GM12873 (cell line): ENCODE results near the gene SLC25A2.

Experiments used
- TF ChIP-seq, protein P1 (sequence below): IDR thresholded peaks from 2 replicates; pipeline ENCODE4 v1.5.1; 2012; ENCODE audit warnings: low read depth, mild to moderate bottlenecking, moderate library complexity, low read length, control low read depth; ENCODE audit not compliant: insufficient read depth; ENCODE audit errors: missing control alignments

SLC25A2 gene

DNA sequence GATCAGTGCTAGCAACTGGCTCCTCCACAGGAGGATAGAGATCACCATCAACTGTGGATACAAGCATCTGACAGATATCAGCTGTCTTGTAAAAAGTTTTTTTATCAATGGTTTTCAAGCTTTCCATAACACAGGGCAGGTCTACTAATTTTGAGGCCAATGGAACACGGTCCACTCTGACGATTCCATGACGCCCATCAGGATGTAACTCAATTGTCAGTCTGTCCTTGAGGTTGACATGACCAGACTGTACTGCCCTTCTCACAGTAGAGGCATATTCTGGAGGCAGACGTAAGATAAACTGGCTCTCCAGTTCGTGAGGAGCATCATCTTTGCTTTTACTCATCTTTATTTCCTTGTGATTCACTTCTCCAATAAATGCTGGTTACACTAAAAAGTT is 15.8 kb upstream of the SLC25A2 start:
- TF ChIP-seq, protein P1, sequence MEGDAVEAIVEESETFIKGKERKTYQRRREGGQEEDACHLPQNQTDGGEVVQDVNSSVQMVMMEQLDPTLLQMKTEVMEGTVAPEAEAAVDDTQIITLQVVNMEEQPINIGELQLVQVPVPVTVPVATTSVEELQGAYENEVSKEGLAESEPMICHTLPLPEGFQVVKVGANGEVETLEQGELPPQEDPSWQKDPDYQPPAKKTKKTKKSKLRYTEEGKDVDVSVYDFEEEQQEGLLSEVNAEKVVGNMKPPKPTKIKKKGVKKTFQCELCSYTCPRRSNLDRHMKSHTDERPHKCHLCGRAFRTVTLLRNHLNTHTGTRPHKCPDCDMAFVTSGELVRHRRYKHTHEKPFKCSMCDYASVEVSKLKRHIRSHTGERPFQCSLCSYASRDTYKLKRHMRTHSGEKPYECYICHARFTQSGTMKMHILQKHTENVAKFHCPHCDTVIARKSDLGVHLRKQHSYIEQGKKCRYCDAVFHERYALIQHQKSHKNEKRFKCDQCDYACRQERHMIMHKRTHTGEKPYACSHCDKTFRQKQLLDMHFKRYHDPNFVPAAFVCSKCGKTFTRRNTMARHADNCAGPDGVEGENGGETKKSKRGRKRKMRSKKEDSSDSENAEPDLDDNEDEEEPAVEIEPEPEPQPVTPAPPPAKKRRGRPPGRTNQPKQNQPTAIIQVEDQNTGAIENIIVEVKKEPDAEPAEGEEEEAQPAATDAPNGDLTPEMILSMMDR, result no peak

DNA sequence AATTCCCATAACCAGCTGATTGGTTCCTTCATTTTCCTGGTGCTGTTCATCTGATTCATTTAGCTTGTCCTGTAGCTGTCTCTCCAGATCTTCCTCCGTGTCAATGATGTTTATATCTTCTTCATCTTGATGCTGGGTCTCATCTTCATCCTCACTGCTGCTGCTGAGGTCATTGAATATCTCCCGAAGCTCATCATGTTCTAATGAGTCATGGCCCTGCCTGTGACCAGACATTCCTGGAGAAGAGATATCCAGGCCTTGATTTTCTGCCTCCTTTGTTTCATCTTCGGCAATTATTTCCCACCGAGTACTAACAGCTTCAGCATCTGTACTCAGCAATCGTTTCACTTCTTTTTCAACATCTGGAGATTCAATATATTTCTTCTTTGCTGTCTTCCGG is 15.4 kb upstream of the SLC25A2 start:
- TF ChIP-seq, protein P1, result no peak

DNA sequence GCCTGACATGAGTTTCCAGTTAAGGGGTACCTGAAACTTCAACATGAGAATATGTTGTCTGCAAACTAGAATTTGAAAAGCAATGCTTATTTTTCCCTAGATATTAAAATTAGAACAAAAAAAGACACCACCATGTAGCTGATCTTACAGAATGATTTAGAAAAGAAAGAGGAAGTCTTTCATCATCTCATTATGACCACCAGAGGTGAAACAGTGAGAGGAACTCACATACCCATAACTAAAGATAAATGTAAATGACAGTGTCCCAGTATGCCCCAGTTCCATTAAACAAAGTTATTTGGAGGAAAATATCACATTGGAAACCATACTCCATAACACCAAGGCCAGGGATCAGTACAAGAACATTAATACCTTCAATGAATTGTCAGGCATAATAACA is 9.9 kb upstream of the SLC25A2 start:
- TF ChIP-seq, protein P1, result no peak

DNA sequence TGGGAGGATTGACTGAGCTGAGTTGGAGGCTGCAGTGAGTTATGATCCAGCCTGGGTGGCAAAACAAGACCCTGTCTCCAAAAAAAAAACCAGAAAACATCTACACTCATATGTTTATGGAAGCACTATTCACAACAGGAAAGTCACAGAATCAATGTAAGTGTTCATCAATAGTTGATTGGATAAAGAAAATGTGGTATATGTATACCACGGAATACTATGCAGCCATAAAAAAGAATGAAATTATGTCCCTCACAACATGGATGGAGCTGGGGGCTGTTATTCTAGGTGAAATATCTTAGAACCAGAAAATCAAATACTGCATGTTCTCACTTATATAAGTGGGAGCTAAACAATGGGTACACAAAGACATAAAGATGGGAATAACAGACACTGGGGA is 2.8 kb upstream of the SLC25A2 start:
- TF ChIP-seq, protein P1, result no peak

DNA sequence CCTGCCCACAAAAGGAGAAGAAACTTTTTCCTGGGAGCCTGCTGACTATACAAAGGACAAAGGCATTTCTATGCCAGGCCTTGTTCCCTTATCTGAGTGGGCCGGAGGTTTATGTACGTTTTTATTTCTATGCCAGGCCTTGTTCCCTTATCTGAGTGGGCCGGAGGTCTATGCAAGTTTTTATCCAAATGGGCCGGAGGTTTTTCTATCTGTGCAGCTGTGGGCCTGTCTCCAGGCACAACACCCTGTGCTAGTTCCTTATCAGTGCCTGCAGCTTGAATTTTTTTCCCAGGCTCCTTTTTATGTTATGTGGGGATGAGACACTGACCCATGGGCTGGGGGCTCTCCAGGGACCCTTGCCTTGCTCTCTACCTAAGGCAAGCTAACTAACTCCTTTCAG is 5.5 kb downstream of the SLC25A2 start:
- TF ChIP-seq, protein P1, result no peak

DNA sequence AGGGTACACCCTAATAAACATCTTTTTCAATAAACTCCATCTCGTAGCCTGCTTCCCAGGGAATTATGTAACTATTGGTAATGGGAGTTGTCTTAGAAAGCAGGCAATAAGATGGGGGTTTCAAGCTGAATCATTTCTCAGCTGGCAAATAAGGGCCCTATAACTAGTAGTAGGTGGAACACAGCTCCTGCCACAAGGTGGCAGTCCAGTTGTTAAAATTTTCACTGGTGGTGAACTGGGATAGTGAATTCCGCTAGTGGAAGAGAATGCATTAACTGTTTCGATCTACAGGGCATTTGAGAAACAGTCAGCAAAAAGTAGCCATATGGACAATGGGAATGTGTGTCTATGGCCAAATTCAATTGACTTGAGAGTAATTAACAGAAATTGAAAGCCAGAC is 30.9 kb downstream of the SLC25A2 start:
- TF ChIP-seq, protein P1, result no peak

DNA sequence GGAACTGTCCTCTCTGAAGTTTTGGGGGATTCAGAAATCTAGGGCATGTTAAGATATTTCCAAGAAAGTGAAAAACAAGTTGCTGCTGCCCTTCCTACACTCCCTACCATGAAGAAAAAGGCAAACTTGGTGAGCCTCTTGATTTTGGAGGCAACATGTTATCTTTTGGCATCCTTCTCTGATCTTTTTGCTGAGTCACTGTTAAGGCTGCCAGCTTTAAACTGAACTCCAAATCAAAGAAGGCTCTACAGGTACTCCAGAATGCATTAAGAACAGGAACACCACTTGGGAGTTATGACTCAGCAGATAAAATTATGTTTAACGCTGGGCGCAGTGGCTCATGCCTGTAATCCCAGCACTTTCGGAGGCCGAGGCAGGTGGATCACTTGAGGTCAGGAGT is 34.7 kb downstream of the SLC25A2 start:
- TF ChIP-seq, protein P1, result no peak

DNA sequence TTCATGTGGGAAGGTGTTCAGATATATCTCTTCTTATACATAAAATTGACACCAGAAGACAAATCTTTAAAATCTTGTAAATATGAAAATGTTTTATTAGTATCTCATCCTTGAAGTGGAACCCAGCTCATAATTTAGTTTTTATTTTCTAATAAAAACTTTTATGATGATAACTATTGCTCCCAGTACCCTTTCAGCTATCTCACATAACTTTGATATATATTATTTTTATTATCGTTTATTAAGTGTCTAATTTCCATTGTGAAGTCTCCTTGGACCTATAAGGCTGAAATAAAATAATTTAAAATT is 42.7 kb downstream of the SLC25A2 start:
- TF ChIP-seq, protein P1, result no peak
